ENCODE measurements around the gene MEPCE. TPM values are rescaled to one million over a fixed set of nuclear protein-coding genes. Genes with fewer than 3 reads are reported as not detected.

The MEPCE gene
- total RNA-seq, 1 donor from 2014 or later: 23.9 TPM

Other genes starting within 250 kb of the MEPCE start
- gene PVRIG, start 209.9 kb upstream of the MEPCE start, total RNA-seq: not detected
- not detected for gene SPDYE3, start 122.1 kb upstream of the MEPCE start, total RNA-seq
- gene PILRB, start 71.7 kb upstream of the MEPCE start, total RNA-seq: 14.8 TPM
- 1.1 TPM for gene PILRA, start 56.3 kb upstream of the MEPCE start, total RNA-seq
- 2.1 TPM for gene ZCWPW1, start 1.1 kb upstream of the MEPCE start, total RNA-seq
- gene PPP1R35, start 6.7 kb downstream of the MEPCE start, total RNA-seq: 10.3 TPM
- gene SPACDR, start 34.4 kb downstream of the MEPCE start, total RNA-seq: not detected
- gene TSC22D4, start 49.4 kb downstream of the MEPCE start, total RNA-seq: 25.2 TPM
- gene NYAP1, start 54.1 kb downstream of the MEPCE start, total RNA-seq: 2.3 TPM
- gene AGFG2, start 109.4 kb downstream of the MEPCE start, total RNA-seq: 7.6 TPM
- gene SAP25, start 144.1 kb downstream of the MEPCE start, total RNA-seq: 2.9 TPM
- 30.1 TPM for gene LRCH4, start 156.3 kb downstream of the MEPCE start, total RNA-seq
- gene FBXO24, start 156.5 kb downstream of the MEPCE start, total RNA-seq: 1.2 TPM
- gene PCOLCE, start 172.5 kb downstream of the MEPCE start, total RNA-seq: 88.0 TPM
- gene MOSPD3, start 182.7 kb downstream of the MEPCE start, total RNA-seq: 4.4 TPM
- gene TFR2, start 211.7 kb downstream of the MEPCE start, total RNA-seq: 1.3 TPM
- gene ACTL6B, start 226.6 kb downstream of the MEPCE start, total RNA-seq: not detected
- gene GNB2, start 243.9 kb downstream of the MEPCE start, total RNA-seq: 87.1 TPM

Measured in tongue (tissue), 1 donor.